HepG2 (cell line): ENCODE data around the gene CYSTM1. TPM values are rescaled to one million over a fixed set of nuclear protein-coding genes. Genes with fewer than 3 reads are reported as not detected.

Experiments used
- CBX2 ChIP-seq, 2 experiments: fragments of 200-600 bp in 1 of 2; sonication (generic); formaldehyde crosslinking in 1 of 2; IDR thresholded peaks; 2 replicates each; pipeline versions ENCODE4 v1.7.0 to v1.8.1; 2018 to 2022; ENCODE audit warnings: low read depth in 2 of 2, low read length in 1 of 2, mild to moderate bottlenecking in 1 of 2, missing genetic modification reagents in 1 of 2
- FOXO1 ChIP-seq: sonication (generic); formaldehyde crosslinking; IDR thresholded peaks from 2 replicates; pipeline ENCODE4 v1.4.0; 2020; ENCODE audit warnings: missing genetic modification reagents
- IKZF1 ChIP-seq: fragments of 450-650 bp; IDR thresholded peaks from 2 replicates; pipeline ENCODE4 v1.7.1; 2016
- ISL2 ChIP-seq: sonication (generic); formaldehyde crosslinking; IDR thresholded peaks from 2 replicates; pipeline ENCODE4 v1.5.0; 2020; ENCODE audit warnings: missing genetic modification reagents
- MAF1 ChIP-seq: sonication (generic); formaldehyde crosslinking; IDR thresholded peaks from 2 replicates; pipeline ENCODE4 v1.5.0; 2020; ENCODE audit warnings: missing genetic modification reagents, borderline replicate concordance
- PBX2 ChIP-seq: IDR thresholded peaks from 2 replicates; pipeline ENCODE4 v1.6.1; 2016; ENCODE audit warnings: control low read depth
- RFX3 ChIP-seq: IDR thresholded peaks from 2 replicates; pipeline ENCODE4 v1.6.1; 2016; ENCODE audit warnings: missing biosample characterization, missing genetic modification reagents
- TMF1 ChIP-seq: sonication (generic); formaldehyde crosslinking; IDR thresholded peaks from 2 replicates; pipeline ENCODE4 v1.8.1; 2022; ENCODE audit warnings: low read depth, missing genetic modification reagents
- TSC22D2 ChIP-seq: sonication (generic); formaldehyde crosslinking; IDR thresholded peaks from 2 replicates; pipeline ENCODE4 v1.5.1; 2020; ENCODE audit warnings: missing genetic modification reagents, mild to moderate bottlenecking, borderline replicate concordance
- WIZ ChIP-seq: sonication (generic); formaldehyde crosslinking; IDR thresholded peaks from 2 replicates; pipeline ENCODE4 v1.5.1; 2020; ENCODE audit warnings: mild to moderate bottlenecking, missing genetic modification reagents
- YY1 ChIP-seq: IDR thresholded peaks from 2 replicates; pipeline ENCODE4 v1.6.1; 2011; ENCODE audit warnings: low read length, low read depth, moderate library complexity, mild to moderate bottlenecking; ENCODE audit not compliant: insufficient read depth, insufficient replicate concordance
- ZBTB10 ChIP-seq: sonication (generic); formaldehyde crosslinking; IDR thresholded peaks from 2 replicates; pipeline ENCODE4 v1.4.0; 2020; ENCODE audit warnings: missing genetic modification reagents, borderline replicate concordance
- ZFP62 ChIP-seq: sonication (generic); formaldehyde crosslinking; IDR thresholded peaks from 2 replicates; pipeline ENCODE4 v1.4.0; 2020; ENCODE audit warnings: missing genetic modification reagents
- ZNF354B ChIP-seq: sonication (generic); formaldehyde crosslinking; IDR thresholded peaks from 2 replicates; pipeline ENCODE4 v1.8.0; 2022; ENCODE audit warnings: mild to moderate bottlenecking, missing genetic modification reagents
- ZNF577 ChIP-seq: sonication (generic); formaldehyde crosslinking; IDR thresholded peaks from 2 replicates; pipeline ENCODE4 v1.4.0; 2020; ENCODE audit warnings: mild to moderate bottlenecking, low read depth, missing genetic modification reagents, borderline replicate concordance
- ZNF598 ChIP-seq: sonication (generic); formaldehyde crosslinking; IDR thresholded peaks from 2 replicates; pipeline ENCODE4 v1.5.1; 2020; ENCODE audit warnings: mild to moderate bottlenecking, missing genetic modification reagents, borderline replicate concordance
- ZNF607 ChIP-seq: sonication (generic); formaldehyde crosslinking; IDR thresholded peaks from 2 replicates; pipeline ENCODE4 v1.5.1; 2020; ENCODE audit warnings: missing genetic modification reagents, mild to moderate bottlenecking, borderline replicate concordance
- ZNF773 ChIP-seq: sonication (generic); formaldehyde crosslinking; IDR thresholded peaks from 2 replicates; pipeline ENCODE4 v1.4.0; 2020; ENCODE audit warnings: missing genetic modification reagents, borderline replicate concordance
- ZNF883 ChIP-seq: sonication (generic); formaldehyde crosslinking; IDR thresholded peaks from 2 replicates; pipeline ENCODE4 v1.5.1; 2020; ENCODE audit warnings: mild to moderate bottlenecking, missing genetic modification reagents; ENCODE audit errors: not compliant biosample characterization
- polyA plus RNA-seq, 8 experiments: library from polyadenylated mRNA; depleted of rRNA in 3 of 8; stranded (reverse) in 7 of 8; unstranded in 1 of 8; fragments of >200 nt; fragmentation: Illumina TruSeq in 4 of 8; extraction: Trizol in 4 of 8; gene quantifications; 2 replicates each; pipeline versions ENCODE4 v1.2.1 to v1.2.3, GENCODE V29; 2011 to 2016; ENCODE audit warnings: low read depth in 4 of 8, missing spikeins in 1 of 8, mixed read lengths in 1 of 8; ENCODE audit not compliant: insufficient read depth in 1 of 8
- total RNA-seq, 5 experiments: library from RNA; depleted of rRNA; stranded (reverse); fragments of >200 nt; fragmentation: Illumina TruSeq; extraction: Trizol; gene quantifications; 2 replicates each; pipeline ENCODE4 v1.2.3, GENCODE V29; 2016; ENCODE audit warnings: low read depth in 1 of 5
- TF ChIP-seq, protein P1 (sequence below): sonication (generic); formaldehyde crosslinking; IDR thresholded peaks from 2 replicates; pipeline ENCODE4 v1.4.0; 2020; ENCODE audit warnings: missing genetic modification reagents
- TF ChIP-seq, protein P2 (sequence below): IDR thresholded peaks from 2 replicates; pipeline ENCODE4 v1.6.1; 2016; ENCODE audit warnings: mild to moderate bottlenecking
- TF ChIP-seq, protein P3 (sequence below): sonication (generic); IDR thresholded peaks from 2 replicates; pipeline ENCODE4 v1.6.1; 2016; ENCODE audit warnings: low read depth, borderline replicate concordance

The CYSTM1 gene
- total and polyA plus RNA-seq, 2 of the 13 experiments (the other 11 are each of a cell fraction or from before 2014, with no cell fraction given), result 40.0 to 73.4 TPM

- TF ChIP-seq, protein P1, sequence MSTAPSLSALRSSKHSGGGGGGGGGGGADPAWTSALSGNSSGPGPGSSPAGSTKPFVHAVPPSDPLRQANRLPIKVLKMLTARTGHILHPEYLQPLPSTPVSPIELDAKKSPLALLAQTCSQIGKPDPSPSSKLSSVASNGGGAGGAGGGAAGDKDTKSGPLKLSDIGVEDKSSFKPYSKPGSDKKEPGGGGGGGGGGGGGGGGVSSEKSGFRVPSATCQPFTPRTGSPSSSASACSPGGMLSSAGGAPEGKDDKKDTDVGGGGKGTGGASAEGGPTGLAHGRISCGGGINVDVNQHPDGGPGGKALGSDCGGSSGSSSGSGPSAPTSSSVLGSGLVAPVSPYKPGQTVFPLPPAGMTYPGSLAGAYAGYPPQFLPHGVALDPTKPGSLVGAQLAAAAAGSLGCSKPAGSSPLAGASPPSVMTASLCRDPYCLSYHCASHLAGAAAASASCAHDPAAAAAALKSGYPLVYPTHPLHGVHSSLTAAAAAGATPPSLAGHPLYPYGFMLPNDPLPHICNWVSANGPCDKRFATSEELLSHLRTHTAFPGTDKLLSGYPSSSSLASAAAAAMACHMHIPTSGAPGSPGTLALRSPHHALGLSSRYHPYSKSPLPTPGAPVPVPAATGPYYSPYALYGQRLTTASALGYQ (CRISPR knock-in tag), result no peak
- no peak for TF ChIP-seq ZNF883 (CRISPR knock-in tag)
- TF ChIP-seq TSC22D2 (CRISPR knock-in tag), result no peak
- no peak for TF ChIP-seq ZNF598
- TF ChIP-seq RFX3 (CRISPR knock-in tag), result no peak
- TF ChIP-seq FOXO1 (CRISPR knock-in tag), result no peak
- TF ChIP-seq MAF1 (CRISPR knock-in tag), result no peak
- TF ChIP-seq ZNF773 (CRISPR knock-in tag), result no peak
- TF ChIP-seq ZNF577 (CRISPR knock-in tag), result no peak
- no peak for TF ChIP-seq ZNF354B (CRISPR knock-in tag)
- no peak for TF ChIP-seq ZFP62 (CRISPR knock-in tag)
- TF ChIP-seq ZNF607 (CRISPR knock-in tag), result no peak
- TF ChIP-seq IKZF1, result no peak
- no peak for TF ChIP-seq WIZ
- TF ChIP-seq YY1, result peak; percentile 72
- TF ChIP-seq TMF1, result 0 out of 2 replicates have a peak, but pooled peaks have one; percentile 37
- TF ChIP-seq, protein P2, sequence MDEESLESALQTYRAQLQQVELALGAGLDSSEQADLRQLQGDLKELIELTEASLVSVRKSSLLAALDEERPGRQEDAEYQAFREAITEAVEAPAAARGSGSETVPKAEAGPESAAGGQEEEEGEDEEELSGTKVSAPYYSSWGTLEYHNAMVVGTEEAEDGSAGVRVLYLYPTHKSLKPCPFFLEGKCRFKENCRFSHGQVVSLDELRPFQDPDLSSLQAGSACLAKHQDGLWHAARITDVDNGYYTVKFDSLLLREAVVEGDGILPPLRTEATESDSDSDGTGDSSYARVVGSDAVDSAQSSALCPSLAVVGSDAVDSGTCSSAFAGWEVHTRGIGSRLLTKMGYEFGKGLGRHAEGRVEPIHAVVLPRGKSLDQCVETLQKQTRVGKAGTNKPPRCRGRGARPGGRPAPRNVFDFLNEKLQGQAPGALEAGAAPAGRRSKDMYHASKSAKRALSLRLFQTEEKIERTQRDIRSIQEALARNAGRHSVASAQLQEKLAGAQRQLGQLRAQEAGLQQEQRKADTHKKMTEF (CRISPR knock-in tag), result no peak
- TF ChIP-seq ISL2, result no peak
- TF ChIP-seq, protein P3, sequence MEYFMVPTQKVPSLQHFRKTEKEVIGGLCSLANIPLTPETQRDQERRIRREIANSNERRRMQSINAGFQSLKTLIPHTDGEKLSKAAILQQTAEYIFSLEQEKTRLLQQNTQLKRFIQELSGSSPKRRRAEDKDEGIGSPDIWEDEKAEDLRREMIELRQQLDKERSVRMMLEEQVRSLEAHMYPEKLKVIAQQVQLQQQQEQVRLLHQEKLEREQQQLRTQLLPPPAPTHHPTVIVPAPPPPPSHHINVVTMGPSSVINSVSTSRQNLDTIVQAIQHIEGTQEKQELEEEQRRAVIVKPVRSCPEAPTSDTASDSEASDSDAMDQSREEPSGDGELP, result peak; percentile 96
- no peak for TF ChIP-seq CBX2 (IDR thresholded peaks at IDR 0.05; ENCODE audit: low read depth, low read length)
- no peak for TF ChIP-seq CBX2 (CRISPR knock-in tag; IDR thresholded peaks at IDR 0.05; ENCODE audit: low read depth)
- TF ChIP-seq PBX2 (CRISPR knock-in tag), result no peak
- TF ChIP-seq ZBTB10, result no peak
Measured at GRCh38 chr5:140240987-140241706, 66.2 kb downstream of the CYSTM1 start (continued).
